Natural killer cell (primary cell): ENCODE measurements around the gene RARA. TPM values are rescaled to one million over a fixed set of nuclear protein-coding genes. Genes with fewer than 3 reads are reported as not detected.

Source experiments
- ATAC-seq, 3 donors: fragments of 150-1000 bp in 2 of 3; fragments of 200-7000 bp in 1 of 3; cut with Tn5 transposase; 1 replicate in 1 of 3; 2 replicates in 2 of 3; pipeline ENCODE4 v1.10.0; 2021; ENCODE audit warnings: mild to moderate bottlenecking in 2 of 3, moderate library complexity in 2 of 3
- DNase-seq, 2 donors: peaks; one replicate each; pipeline versions ENCODE4 v3.0.0 to v3.0.0-alpha.2; 2013 to 2021; ENCODE audit warnings: mixed read lengths in 1 of 2
- H3K27ac ChIP-seq: one replicate; pipeline ENCODE4 v1.5.1; 2013; ENCODE audit warnings: mild to moderate bottlenecking, low read length
- H3K27me3 ChIP-seq: one replicate; pipeline ENCODE4 v1.6.1; 2013; ENCODE audit warnings: low read length; ENCODE audit not compliant: control insufficient read depth, insufficient read depth
- H3K36me3 ChIP-seq: one replicate; pipeline ENCODE4 v1.6.1; 2013; ENCODE audit warnings: low read length; ENCODE audit not compliant: control insufficient read depth, insufficient read depth
- H3K4me1 ChIP-seq: one replicate; pipeline ENCODE4 v1.6.1; 2013; ENCODE audit warnings: low read length; ENCODE audit not compliant: control insufficient read depth, insufficient read depth
- H3K4me3 ChIP-seq: one replicate; pipeline ENCODE4 v1.5.1; 2013; ENCODE audit warnings: low read length
- H3K9me3 ChIP-seq: one replicate; pipeline ENCODE4 v1.6.1; 2013; ENCODE audit warnings: low read length; ENCODE audit not compliant: control insufficient read depth, insufficient read depth
- H3K27ac Mint-ChIP-seq, 2 donors: one replicate each; pipeline ENCODE4 v1.8.0; 2022; ENCODE audit warnings: mild to moderate bottlenecking in 2 of 2, mixed read lengths in 2 of 2, moderate library complexity in 1 of 2
- H3K27me3 Mint-ChIP-seq, 2 donors: one replicate each; pipeline ENCODE4 v1.8.0; 2022; ENCODE audit warnings: low read depth in 2 of 2, mixed read lengths in 2 of 2
- H3K36me3 Mint-ChIP-seq: one replicate; pipeline ENCODE4 v1.8.0; 2022; ENCODE audit warnings: mixed read lengths
- H3K4me1 Mint-ChIP-seq, 2 donors: one replicate each; pipeline ENCODE4 v1.8.0; 2022; ENCODE audit warnings: mixed read lengths in 2 of 2
- H3K4me3 Mint-ChIP-seq: one replicate; pipeline ENCODE4 v1.8.0; 2022; ENCODE audit warnings: mild to moderate bottlenecking, moderate library complexity, mixed read lengths
- H3K9me3 Mint-ChIP-seq, 2 donors: one replicate each; pipeline ENCODE4 v1.8.0; 2022; ENCODE audit warnings: mixed read lengths in 2 of 2
- CTCF ChIP-seq: fragments of 200-600 bp; IDR thresholded peaks from one replicate; pipeline ENCODE4 v1.8.0; 2022; ENCODE audit warnings: antibody characterized with exemption
- WGBS: methylation state at CpG from one replicate; pipeline ENCODE4 v1.1.7; 2013; ENCODE audit warnings: missing lambda C conversion rate; ENCODE audit not compliant: insufficient coverage; 5-methylcytosine and 5-hydroxymethylcytosine counted together
- intact Hi-C: fragments of 100-400 bp; cut with micrococcal nuclease; formaldehyde crosslinking; loops from one replicate; pipeline ENCODE4 v1.14.2; 2022
- total RNA-seq, 4 donors: library from RNA; stranded (reverse); fragments of 120-200 nt in 1 of 4; gene quantifications; one replicate each; pipeline versions ENCODE4 v1.2.3 to v1.2.4, GENCODE V29; 2013 to 2022

The RARA gene
- total RNA-seq, 3 donors from 2014 or later (not counting 1 experiment from before 2014, with no cell fraction given) = 75.9 to 94.6 (median 79.1) TPM

- Histone ChIP-seq H3K27me3 (peaks cover 10% of the 10 kb centered on the region), H3K27ac (no peak overlapping the region), H3K4me3 (peak overlapping the region; percentile 27), H3K9me3 (no peaks in the 10 kb centered on the region), H3K4me1 (peaks cover 19% of the 10 kb centered on the region), H3K36me3 (no peaks in the 10 kb centered on the region)
- H3K9me3 Mint-ChIP-seq = no peaks in the 10 kb centered on the region
- H3K4me1 Mint-ChIP-seq = peaks cover 9 to 30% of the 10 kb centered on the region in 2 donors
- DNase-seq (peak; percentile 61 to 83), ATAC-seq (peak; percentile 76 to 81 (median 80))
- H3K4me3 Mint-ChIP-seq = peak overlapping the region; percentile 62
- H3K36me3 Mint-ChIP-seq = no peaks in the 10 kb centered on the region
- TF ChIP-seq CTCF = peak; percentile 42
- H3K27ac Mint-ChIP-seq = no peak overlapping the region
- intact Hi-C loops = no loop called here
- peaks cover 7 to 20% of the 10 kb centered on the region in 2 donors for H3K27me3 Mint-ChIP-seq
- under 1% methylated on average over 58 of the region's 58 CpGs for WGBS
These were observed 53.7 kb downstream of the RARA start for GRCh38 chr17:40362696-40363110.

GRCh38 chr17:40363111-40363827, 54.3 kb downstream of the RARA start:
- peak overlapping the region; percentile 85 for H3K4me3 Mint-ChIP-seq
- peaks cover 7 to 20% of the 10 kb centered on the region in 2 donors for H3K27me3 Mint-ChIP-seq
- Histone ChIP-seq H3K4me3 (peak overlapping the region; percentile 27), H3K9me3 (no peaks in the 10 kb centered on the region), H3K27me3 (peaks cover 10% of the 10 kb centered on the region), H3K4me1 (peaks cover 19% of the 10 kb centered on the region), H3K36me3 (no peaks in the 10 kb centered on the region), H3K27ac (no peak overlapping the region)
- DNase-seq (peak in 1 of 2 donors; percentile 58), ATAC-seq (peak; percentile 9 to 43 (median 28))
- intact Hi-C loops = no loop called here
- no peak overlapping the region for H3K27ac Mint-ChIP-seq
- no peaks in the 10 kb centered on the region for H3K9me3 Mint-ChIP-seq
- WGBS = 6% methylated on average over 91 of the region's 91 CpGs
- no peak for TF ChIP-seq CTCF
- no peaks in the 10 kb centered on the region for H3K36me3 Mint-ChIP-seq
- peaks cover 9 to 26% of the 10 kb centered on the region in 2 donors for H3K4me1 Mint-ChIP-seq

GRCh38 chr17:40364121-40364861, 55.3 kb downstream of the RARA start, which contains the start of gene GJD3:
Gene GJD3, minus strand, starts transcription at chr17:40364737. Its CDS starts 922 bp downstream, at chr17:40363815.
- H3K27ac ChIP-seq = no peak within 1 kb of the TSS
- H3K27me3 ChIP-seq = peaks cover 10% of the 10 kb centered on the region
- peaks cover 17% of the 10 kb centered on the region for H3K4me1 ChIP-seq
- Mint-ChIP-seq H3K4me1 (peaks cover 5 to 20% of the 10 kb centered on the region in 2 donors), H3K27ac (no peak within 1 kb of the TSS), H3K36me3 (no peaks in the 10 kb centered on the region), H3K4me3 (peak within 1 kb of the TSS; percentile 85), H3K27me3 (peaks cover 7 to 20% of the 10 kb centered on the region in 2 donors), H3K9me3 (no peaks in the 10 kb centered on the region)
- no peak for DNase-seq
- H3K36me3 ChIP-seq = no peaks in the 10 kb centered on the region
- H3K4me3 ChIP-seq = no peak within 1 kb of the TSS
- WGBS = 93% methylated on average over 22 of the region's 22 CpGs
- intact Hi-C loops = no loop called here
- no peak for ATAC-seq
- H3K9me3 ChIP-seq = no peaks in the 10 kb centered on the region
- TF ChIP-seq CTCF = no peak
